Mesenchymal stem cell (in vitro differentiated cells and primary cell): ENCODE measurements around the gene SLC6A5.

Experiments
- DNase-seq: peaks from one replicate; pipeline ENCODE4 v3.0.0-alpha.2; 2013
- H2AFZ ChIP-seq: one replicate; pipeline ENCODE4 v1.6.1; 2013; ENCODE audit warnings: low read depth, mild to moderate bottlenecking, control low read depth, inconsistent platforms, low read length, moderate library complexity
- H2AK5ac ChIP-seq: 2 replicates; pipeline ENCODE4 v1.6.1; 2013; ENCODE audit warnings: low read length, moderate library complexity, mild to moderate bottlenecking, inconsistent platforms; ENCODE audit not compliant: severe bottlenecking
- H2BK120ac ChIP-seq: one replicate; pipeline ENCODE4 v1.6.1; 2013; ENCODE audit warnings: low read depth, mild to moderate bottlenecking, inconsistent platforms, low read length, moderate library complexity
- H2BK12ac ChIP-seq, 2 experiments: one replicate each; pipeline ENCODE4 v1.6.1; 2013; ENCODE audit warnings: inconsistent platforms in 2 of 2, low read length in 2 of 2, mild to moderate bottlenecking in 2 of 2, moderate library complexity in 2 of 2, control low read depth in 1 of 2
- H2BK15ac ChIP-seq: one replicate; pipeline ENCODE4 v1.6.1; 2013; ENCODE audit warnings: mild to moderate bottlenecking, low read depth, inconsistent platforms; ENCODE audit not compliant: poor library complexity, severe bottlenecking
- H2BK5ac ChIP-seq: 2 replicates; pipeline ENCODE4 v1.6.1; 2013; ENCODE audit warnings: low read depth, mild to moderate bottlenecking, low read length, control low read depth, inconsistent platforms; ENCODE audit not compliant: poor library complexity, severe bottlenecking
- H3K14ac ChIP-seq, 2 experiments: one replicate each; pipeline ENCODE4 v1.6.1; 2013; ENCODE audit warnings: inconsistent platforms in 2 of 2, low read length in 2 of 2, control low read depth in 1 of 2, mild to moderate bottlenecking in 1 of 2, moderate library complexity in 1 of 2
- H3K18ac ChIP-seq, 2 experiments: one replicate each; pipeline ENCODE4 v1.6.1; 2013; ENCODE audit warnings: inconsistent platforms in 2 of 2, low read length in 2 of 2, control low read depth in 1 of 2, low read depth in 1 of 2, mild to moderate bottlenecking in 1 of 2
- H3K23ac ChIP-seq, 2 experiments: one replicate each; pipeline ENCODE4 v1.6.1; 2013; ENCODE audit warnings: inconsistent platforms in 2 of 2, low read length in 2 of 2, mild to moderate bottlenecking in 2 of 2, moderate library complexity in 2 of 2, control low read depth in 1 of 2
- H3K27ac ChIP-seq: 2 replicates; pipeline ENCODE4 v1.5.1; 2013; ENCODE audit warnings: mild to moderate bottlenecking, moderate library complexity, low read length, control low read depth, inconsistent platforms; ENCODE audit not compliant: poor library complexity, severe bottlenecking
- H3K27me3 ChIP-seq, 2 experiments: 2 replicates each; pipeline versions ENCODE4 v1.6.1 to v1.7.0; 2013; ENCODE audit warnings: low read length in 2 of 2, mild to moderate bottlenecking in 2 of 2, moderate library complexity in 2 of 2, control low read depth in 1 of 2, inconsistent platforms in 1 of 2; ENCODE audit not compliant: control insufficient read depth in 1 of 2, insufficient read depth in 1 of 2
- H3K36me3 ChIP-seq, 2 experiments: 2 replicates each; pipeline versions ENCODE4 v1.6.1 to v1.7.0; 2013; ENCODE audit warnings: low read length in 2 of 2, control low read depth in 1 of 2, inconsistent platforms in 1 of 2, low read depth in 1 of 2, mild to moderate bottlenecking in 1 of 2; ENCODE audit not compliant: insufficient read depth in 2 of 2, control insufficient read depth in 1 of 2
- H3K4ac ChIP-seq, 2 experiments: one replicate each; pipeline ENCODE4 v1.6.1; 2013; ENCODE audit warnings: inconsistent platforms in 2 of 2, low read length in 2 of 2, mild to moderate bottlenecking in 2 of 2, moderate library complexity in 2 of 2, control low read depth in 1 of 2, low read depth in 1 of 2
- H3K4me1 ChIP-seq: 2 replicates; pipeline ENCODE4 v1.6.1; 2013; ENCODE audit warnings: low read depth, low read length, control low read depth; ENCODE audit not compliant: control insufficient read depth, insufficient read depth
- H3K4me2 ChIP-seq: 2 replicates; pipeline ENCODE4 v1.6.1; 2013; ENCODE audit warnings: low read length, mild to moderate bottlenecking, inconsistent platforms; ENCODE audit not compliant: poor library complexity, severe bottlenecking
- H3K4me3 ChIP-seq, 2 experiments: 2 replicates each; pipeline versions ENCODE4 v1.5.1 to v1.7.0; 2013; ENCODE audit warnings: low read length in 2 of 2, mild to moderate bottlenecking in 2 of 2, control low read depth in 1 of 2, low read depth in 1 of 2; ENCODE audit not compliant: insufficient read depth in 1 of 2
- H3K79me1 ChIP-seq: replicated peaks from 2 replicates; pipeline ENCODE4 v1.6.1; 2013; ENCODE audit warnings: mild to moderate bottlenecking, control low read depth, low read length, inconsistent platforms; ENCODE audit not compliant: poor library complexity, severe bottlenecking
- H3K9ac ChIP-seq: 2 replicates; pipeline ENCODE4 v1.7.0; 2013; ENCODE audit warnings: mild to moderate bottlenecking, low read length, moderate library complexity
- H3K9me3 ChIP-seq: 2 replicates; pipeline ENCODE4 v1.7.0; 2013; ENCODE audit warnings: mild to moderate bottlenecking, low read length; ENCODE audit not compliant: control insufficient read depth
- H4K8ac ChIP-seq: one replicate; pipeline ENCODE4 v1.6.1; 2013; ENCODE audit warnings: inconsistent platforms, mild to moderate bottlenecking, low read length, moderate library complexity
- H4K91ac ChIP-seq: one replicate; pipeline ENCODE4 v1.6.1; 2013; ENCODE audit warnings: mild to moderate bottlenecking, low read length, inconsistent platforms
- WGBS: methylation state at CpG from one replicate; pipeline ENCODE4 v1.1.7; 2013; ENCODE audit warnings: mixed read lengths; 5-methylcytosine and 5-hydroxymethylcytosine counted together

Gene SLC6A5

GRCh38 chr11:20658135-20658534 lies 58.7 kb downstream of the SLC6A5 start:
- no peak overlapping the region for H3K18ac ChIP-seq
- no peaks in the 10 kb centered on the region for H3K36me3 ChIP-seq
- no peak overlapping the region for H2AFZ ChIP-seq
- no peak overlapping the region for H3K4me2 ChIP-seq
- H3K4ac ChIP-seq, result no peak overlapping the region
- H4K8ac ChIP-seq, result no peak overlapping the region
- no peak overlapping the region for H2BK5ac ChIP-seq
- DNase-seq, result no peak
- H3K4me3 ChIP-seq, result no peak overlapping the region
- H2BK15ac ChIP-seq, result no peak overlapping the region
- no peak overlapping the region for H3K9ac ChIP-seq
- WGBS, result 0% methylated on average over 1 of the region's 1 CpG
- no peak overlapping the region for H2BK12ac ChIP-seq
- H2AK5ac ChIP-seq, result no peak overlapping the region
- H3K27me3 ChIP-seq, result peaks cover 0 to 14% of the 10 kb centered on the region in 2 experiments
- no peaks in the 10 kb centered on the region for H3K79me1 ChIP-seq
- no peaks in the 10 kb centered on the region for H3K4me1 ChIP-seq
- H3K27ac ChIP-seq, result no peak overlapping the region
- H3K14ac ChIP-seq, result no peak overlapping the region
- H2BK120ac ChIP-seq, result no peak overlapping the region
- no peaks in the 10 kb centered on the region for H3K9me3 ChIP-seq
- H3K23ac ChIP-seq, result no peak overlapping the region
- H4K91ac ChIP-seq, result no peak overlapping the region

- Histone ChIP-seq H3K9me3 (no peaks in the 10 kb centered on the region), H2BK12ac (no peak overlapping the region), H3K14ac (no peak overlapping the region), H3K27ac (no peak overlapping the region), H3K4ac (no peak overlapping the region), H3K4me2 (no peak overlapping the region), H2BK5ac (no peak overlapping the region), H4K8ac (no peak overlapping the region), H3K79me1 (no peaks in the 10 kb centered on the region), H3K27me3 (no peaks in the 10 kb centered on the region), H2AK5ac (no peak overlapping the region), H3K36me3 (no peaks in the 10 kb centered on the region), H3K9ac (no peak overlapping the region), H2BK120ac (no peak overlapping the region), H2BK15ac (no peak overlapping the region), H3K18ac (no peak overlapping the region), H3K4me1 (no peaks in the 10 kb centered on the region), H3K23ac (no peak overlapping the region), H2AFZ (no peak overlapping the region), H3K4me3 (no peak overlapping the region), H4K91ac (no peak overlapping the region)
- 58% methylated on average over 3 of the region's 3 CpGs for WGBS
- no peak for DNase-seq
Measured at GRCh38 chr11:20661445-20661844, 62.0 kb downstream of the SLC6A5 start.

GRCh38 chr11:20661850-20662249 lies 62.4 kb downstream of the SLC6A5 start:
- Histone ChIP-seq H2AK5ac (no peak overlapping the region), H2AFZ (no peak overlapping the region), H4K8ac (no peak overlapping the region), H3K36me3 (no peaks in the 10 kb centered on the region), H3K4ac (no peak overlapping the region), H3K79me1 (no peaks in the 10 kb centered on the region), H3K23ac (no peak overlapping the region), H3K18ac (no peak overlapping the region), H3K4me2 (no peak overlapping the region), H4K91ac (no peak overlapping the region), H2BK15ac (no peak overlapping the region), H3K14ac (no peak overlapping the region), H3K27me3 (peaks cover 2% of the 10 kb centered on the region in 2 experiments), H3K27ac (no peak overlapping the region), H3K9ac (no peak overlapping the region), H3K9me3 (no peaks in the 10 kb centered on the region), H2BK12ac (no peak overlapping the region), H3K4me3 (no peak overlapping the region), H2BK120ac (no peak overlapping the region), H3K4me1 (no peaks in the 10 kb centered on the region), H2BK5ac (no peak overlapping the region)
- no peak for DNase-seq
- WGBS, result 81% methylated on average over 3 of the region's 3 CpGs

- no peak overlapping the region for H3K18ac ChIP-seq
- WGBS, result 10% methylated on average over 8 of the region's 10 CpGs
- no peaks in the 10 kb centered on the region for H3K36me3 ChIP-seq
- no peak overlapping the region for H2BK120ac ChIP-seq
- no peak overlapping the region for H4K91ac ChIP-seq
- H3K4me2 ChIP-seq, result no peak overlapping the region
- H2BK12ac ChIP-seq, result no peak overlapping the region
- H3K23ac ChIP-seq, result no peak overlapping the region
- no peak overlapping the region for H3K14ac ChIP-seq
- H2BK15ac ChIP-seq, result no peak overlapping the region
- no peak overlapping the region for H3K9ac ChIP-seq
- no peak overlapping the region for H2BK5ac ChIP-seq
- H3K4me1 ChIP-seq, result peaks cover 13% of the 10 kb centered on the region
- no peak overlapping the region for H3K27ac ChIP-seq
- DNase-seq, result no peak
- H3K4me3 ChIP-seq, result no peak overlapping the region
- no peak overlapping the region for H2AK5ac ChIP-seq
- no peaks in the 10 kb centered on the region for H3K9me3 ChIP-seq
- H3K79me1 ChIP-seq, result no peaks in the 10 kb centered on the region
- no peak overlapping the region for H4K8ac ChIP-seq
- peaks cover 55 to 60% of the 10 kb centered on the region in 2 experiments for H3K27me3 ChIP-seq
- H2AFZ ChIP-seq, result no peak overlapping the region
- H3K4ac ChIP-seq, result no peak overlapping the region
Measured at GRCh38 chr11:20668131-20668809, 68.9 kb downstream of the SLC6A5 start.
